Measurements from ENCODE around the gene ZBTB2.
"Not testable (repeated sequence)": the region's sequence is repeated elsewhere in the genome, so short reads cannot be mapped to it uniquely, and the experiment has no call there.

The ZBTB2 gene

DNA sequence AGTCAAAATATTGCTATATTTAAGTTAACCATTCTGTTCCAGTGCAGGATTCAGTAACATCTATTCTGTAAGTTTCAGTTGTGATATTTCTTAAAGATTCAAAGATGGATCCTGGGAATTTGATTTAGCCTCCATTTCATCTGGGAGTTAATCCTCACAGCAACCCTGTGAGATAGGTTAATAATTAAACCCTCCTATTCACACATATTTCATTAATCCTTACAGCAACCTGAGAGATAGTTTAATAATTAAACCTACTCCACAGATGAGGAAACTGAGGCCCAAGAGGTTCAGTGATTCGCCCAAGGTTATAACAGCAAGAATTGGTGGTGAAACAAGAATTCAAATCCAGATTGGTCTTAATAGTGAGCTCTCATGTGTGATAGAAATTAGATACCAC, 10.9 kb upstream of the ZBTB2 start:
- no peak for DNase-seq (ENCODE audit: extremely low read depth in 1 of 2, low read depth in 1 of 2)

DNA sequence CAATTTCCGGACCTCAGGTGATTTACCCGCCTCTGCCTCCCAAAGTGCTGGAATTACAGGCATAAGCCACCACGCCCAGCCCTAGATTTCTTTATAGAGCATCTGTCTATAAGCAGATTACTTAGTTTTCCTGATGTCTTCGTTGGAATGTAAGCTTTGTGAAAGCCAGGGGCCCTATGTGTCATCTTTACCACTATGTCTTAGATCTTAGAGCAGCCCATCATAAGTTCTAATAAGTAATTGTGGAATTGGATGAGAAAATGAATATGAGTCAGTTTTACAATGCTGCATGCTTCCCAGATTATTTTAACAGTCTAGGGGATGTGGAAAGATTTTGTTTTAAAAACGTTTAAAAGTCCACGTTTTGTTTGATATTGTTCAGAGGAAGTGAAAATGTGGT, 9.1 kb upstream of the ZBTB2 start:
- DNase-seq (ENCODE audit: extremely low read depth in 1 of 2, low read depth in 1 of 2): no peak

DNA sequence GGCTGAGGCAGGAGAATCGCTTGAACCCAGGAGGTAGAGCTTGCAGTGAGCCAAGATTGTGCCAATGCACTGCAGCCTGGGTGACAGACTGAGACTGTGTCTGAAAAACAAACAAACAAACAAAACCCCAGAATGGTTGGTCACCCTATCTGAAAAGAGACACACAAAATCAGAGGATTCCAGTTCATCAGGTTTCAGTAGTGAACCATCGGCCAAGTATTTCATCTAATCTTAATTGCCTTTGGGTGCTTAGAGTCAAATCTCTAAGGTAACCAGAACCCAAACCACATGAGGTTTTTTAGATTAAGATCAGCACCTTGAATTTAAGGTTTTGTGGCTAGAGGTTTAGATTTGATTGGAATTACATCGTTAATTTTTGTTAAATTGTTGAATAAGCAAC, 8.3 kb upstream of the ZBTB2 start:
- no peak for DNase-seq (ENCODE audit: extremely low read depth in 1 of 2, low read depth in 1 of 2)

DNA sequence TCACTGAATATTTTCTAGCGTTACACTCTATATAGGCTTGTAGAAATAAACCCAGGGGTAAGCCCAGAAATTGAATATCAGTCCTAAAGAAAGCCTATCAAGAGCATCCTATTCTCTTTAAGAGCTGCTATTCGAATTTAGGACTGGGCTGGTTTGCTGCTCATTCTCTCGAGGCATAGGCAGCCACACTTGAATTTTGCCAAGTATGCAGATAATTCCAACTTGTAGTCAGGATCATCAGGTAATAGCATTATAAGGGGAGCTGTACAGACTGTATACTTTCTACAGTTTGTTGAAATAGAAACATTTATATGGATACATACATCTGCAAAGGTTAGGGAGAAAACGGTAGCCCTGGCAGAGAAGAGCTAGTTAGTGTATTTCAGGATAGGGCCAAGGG, 2.1 kb upstream of the ZBTB2 start:
- DNase-seq (ENCODE audit: extremely low read depth in 1 of 2, low read depth in 1 of 2): no peak

DNA sequence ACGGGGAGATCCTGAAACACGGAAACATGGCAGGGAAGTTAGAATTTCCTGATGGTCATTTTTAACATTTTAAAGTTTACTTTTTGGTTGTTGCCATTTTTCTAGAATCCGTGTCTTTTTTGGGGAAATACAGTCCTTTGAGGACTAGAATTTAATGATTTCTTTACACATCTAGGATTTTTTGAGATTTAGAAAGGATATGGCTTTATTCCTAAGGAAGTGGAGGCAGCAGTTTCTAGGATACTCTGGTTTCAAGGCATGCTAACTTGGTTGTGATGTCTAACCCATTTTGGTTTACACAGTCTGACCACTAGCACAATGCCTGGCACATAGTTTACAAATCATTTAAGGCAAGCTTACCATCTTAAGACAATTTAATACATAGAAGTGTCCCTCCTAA, 1.1 kb upstream of the ZBTB2 start:
- no peak for DNase-seq (ENCODE audit: extremely low read depth in 1 of 2, low read depth in 1 of 2)

DNA sequence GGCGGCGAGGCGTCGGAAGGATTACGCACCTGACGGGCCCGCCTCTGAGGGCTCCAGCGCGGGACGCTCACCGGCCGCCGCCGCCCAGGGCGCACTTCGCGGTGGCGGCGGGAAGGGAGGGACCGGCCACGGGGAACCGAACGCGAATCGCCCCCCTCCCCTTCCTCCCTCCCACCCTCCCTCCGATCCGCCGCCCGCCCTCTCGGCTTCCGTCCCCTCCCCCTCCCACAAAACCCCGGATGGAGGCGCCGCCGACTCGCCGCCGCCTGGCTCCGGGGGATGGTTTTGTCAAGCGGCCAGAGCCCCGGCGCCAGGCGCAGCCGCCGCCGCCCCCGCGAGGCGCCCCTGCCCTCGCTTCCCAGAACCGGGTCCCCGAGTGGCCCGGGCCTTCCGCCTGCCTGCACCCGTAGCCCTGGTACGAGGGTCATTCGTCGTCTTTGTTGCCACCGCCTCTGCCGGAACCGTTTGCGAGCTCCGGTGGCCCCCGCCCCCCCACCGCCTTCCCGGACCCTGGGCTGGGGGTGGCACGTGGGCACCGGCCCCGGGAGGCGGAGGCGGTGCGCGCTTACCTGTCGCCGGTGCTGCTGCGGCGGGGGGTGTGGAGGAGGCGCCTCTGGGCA, 398 bp downstream of the ZBTB2 start:
- peak; percentile 52 to 58 for DNase-seq (ENCODE audit: extremely low read depth in 1 of 2, low read depth in 1 of 2)

DNA sequence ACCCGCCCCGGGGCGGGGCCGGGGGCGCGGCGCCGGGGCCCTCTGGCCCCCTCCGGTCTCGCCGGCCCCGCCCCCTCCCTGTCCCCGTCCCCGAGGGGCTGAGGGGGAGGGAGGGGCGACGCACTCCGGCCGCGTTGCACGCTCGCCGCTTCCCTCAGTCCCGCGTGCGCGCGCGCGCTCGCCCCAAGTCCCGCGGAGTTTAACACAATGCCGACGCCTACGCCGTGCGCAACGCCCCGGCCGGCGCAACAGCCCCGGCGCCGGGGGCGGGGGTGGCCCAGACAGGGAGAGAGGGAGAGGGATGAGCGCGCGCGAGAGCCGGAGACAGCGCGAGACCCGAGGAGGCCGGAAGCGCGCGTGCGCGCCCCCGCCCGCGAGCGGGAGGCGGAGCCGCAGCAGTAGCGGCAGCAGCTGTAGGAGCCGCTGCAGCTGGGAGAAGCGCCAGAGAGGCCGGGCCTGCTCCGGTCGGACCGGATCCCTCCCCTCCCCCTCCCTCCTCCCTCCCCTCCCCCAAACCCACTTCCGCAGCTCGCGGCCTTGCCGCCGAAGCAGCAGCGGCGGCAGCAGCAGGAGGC, 996 bp downstream of the ZBTB2 start:
- peak; percentile 95 to 99 for DNase-seq (ENCODE audit: extremely low read depth in 1 of 2, low read depth in 1 of 2)

DNA sequence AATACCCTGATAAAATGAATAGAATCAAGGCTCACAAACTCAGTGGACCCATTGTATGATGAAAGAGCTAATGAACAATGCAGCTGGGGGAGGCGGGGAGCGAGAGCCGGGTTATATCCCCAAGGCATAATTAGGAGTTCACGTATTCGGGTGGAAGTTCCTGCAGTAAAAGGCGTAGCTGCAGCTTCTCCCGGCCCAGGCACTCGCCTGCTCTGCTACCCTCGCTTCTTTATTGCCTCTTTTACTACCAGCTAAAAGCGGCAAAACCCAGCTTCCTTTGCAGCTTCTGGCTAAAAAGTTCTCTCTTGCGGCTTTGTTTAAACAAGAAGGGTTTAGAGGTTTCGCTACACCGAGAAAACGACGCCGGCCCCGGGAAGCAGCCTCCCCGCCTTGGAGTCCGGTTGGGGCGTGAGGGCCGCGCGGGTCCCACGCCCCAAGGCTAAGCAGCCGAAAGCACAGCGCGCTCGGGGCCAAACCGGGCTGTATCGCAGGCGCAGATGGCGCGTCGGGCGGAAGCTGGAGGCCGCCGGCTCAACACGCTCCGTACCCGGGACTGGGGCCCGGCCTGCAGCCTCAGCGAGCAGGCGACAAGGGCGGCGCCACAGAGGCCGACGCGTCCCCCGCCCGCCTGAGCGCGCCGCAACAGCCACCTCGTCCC, 1.6 kb downstream of the ZBTB2 start:
- no peak for DNase-seq (ENCODE audit: extremely low read depth in 1 of 2, low read depth in 1 of 2)

DNA sequence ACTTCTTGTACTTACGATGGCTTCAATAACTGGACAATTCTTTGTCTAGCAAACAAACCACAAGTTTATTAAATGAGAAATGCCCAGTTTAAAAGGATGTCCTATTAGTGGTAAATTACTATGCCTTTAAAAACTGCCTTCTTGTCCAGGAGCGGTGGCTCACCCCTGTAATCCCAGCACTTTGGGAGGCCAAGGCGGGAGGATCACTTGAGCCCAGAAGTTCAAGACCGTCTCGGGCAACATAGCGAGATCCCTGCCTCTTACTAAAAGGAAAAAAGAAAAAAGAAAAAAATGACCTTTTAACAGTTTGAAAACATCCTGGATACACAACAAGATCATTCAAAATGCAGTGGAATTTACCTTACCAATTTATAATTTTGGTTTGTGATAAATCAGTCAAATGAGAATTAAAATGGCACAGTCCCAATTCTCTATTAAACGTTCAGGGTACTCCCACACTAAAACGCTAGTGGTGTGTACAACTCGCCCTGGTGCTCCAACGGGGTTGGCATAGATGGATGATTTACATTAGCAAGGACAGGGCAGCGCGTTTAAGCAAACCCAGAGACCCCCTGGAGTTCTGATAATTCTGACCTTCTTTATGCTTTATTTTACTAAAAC, 2.3 kb downstream of the ZBTB2 start:
- DNase-seq (ENCODE audit: extremely low read depth in 1 of 2, low read depth in 1 of 2): no peak

DNA sequence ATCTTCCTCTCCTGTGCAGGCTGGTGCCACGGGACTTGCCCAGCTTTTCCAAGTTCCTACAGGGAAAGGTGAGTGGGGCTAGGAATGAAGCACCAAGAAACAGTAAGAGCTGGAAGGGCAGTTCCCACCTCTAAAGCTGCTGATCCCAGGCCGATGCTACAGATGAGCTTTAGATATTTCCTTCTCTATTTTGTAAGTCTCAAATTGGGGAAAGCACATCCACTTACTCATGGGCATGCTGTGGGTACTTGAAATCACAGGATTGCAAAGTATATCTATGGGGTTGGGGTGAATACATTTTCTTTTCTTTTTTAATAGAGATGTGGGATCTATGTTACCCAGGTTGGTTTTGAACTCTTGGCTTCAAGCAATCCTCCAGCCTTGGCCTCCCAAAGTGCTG, 3.1 kb downstream of the ZBTB2 start:
- DNase-seq (ENCODE audit: extremely low read depth in 1 of 2, low read depth in 1 of 2): no peak

DNA sequence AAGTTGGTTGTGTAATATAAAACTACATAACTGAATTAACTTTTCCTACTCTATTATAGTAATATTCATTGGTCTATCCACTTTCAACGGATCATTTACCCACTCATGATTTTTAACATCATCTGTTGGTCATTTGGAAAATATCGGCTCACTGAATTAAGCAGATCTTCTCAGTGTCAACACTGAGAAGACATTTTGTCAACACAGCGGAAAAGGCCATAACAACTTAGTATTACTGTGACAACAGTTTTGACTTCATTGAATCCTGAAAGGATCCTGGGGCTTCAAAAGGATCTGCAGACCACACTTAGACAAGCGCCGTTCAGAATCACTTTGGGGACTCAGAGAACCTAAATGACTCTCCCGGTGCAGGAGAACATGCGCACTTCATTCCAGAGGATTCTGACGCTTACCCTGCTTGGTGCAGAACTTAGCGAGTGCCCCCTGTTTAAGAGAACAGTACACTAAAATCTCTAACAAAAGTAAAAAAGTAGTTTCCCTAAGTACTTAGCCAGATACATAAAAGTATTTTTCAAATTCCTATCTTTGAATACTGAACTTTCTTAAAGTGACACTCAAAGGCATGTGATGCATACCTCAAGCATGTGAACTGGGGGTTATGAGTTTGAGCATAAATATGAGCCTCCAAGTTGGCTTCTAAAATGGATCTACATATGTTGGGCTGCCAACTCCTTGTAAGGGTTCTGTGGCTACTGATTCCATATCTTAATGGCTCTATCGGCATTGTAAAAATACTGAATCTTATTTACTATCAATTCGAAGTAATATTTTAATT, 4.0 kb downstream of the ZBTB2 start:
- no peak for DNase-seq (ENCODE audit: extremely low read depth in 1 of 2, low read depth in 1 of 2)

DNA sequence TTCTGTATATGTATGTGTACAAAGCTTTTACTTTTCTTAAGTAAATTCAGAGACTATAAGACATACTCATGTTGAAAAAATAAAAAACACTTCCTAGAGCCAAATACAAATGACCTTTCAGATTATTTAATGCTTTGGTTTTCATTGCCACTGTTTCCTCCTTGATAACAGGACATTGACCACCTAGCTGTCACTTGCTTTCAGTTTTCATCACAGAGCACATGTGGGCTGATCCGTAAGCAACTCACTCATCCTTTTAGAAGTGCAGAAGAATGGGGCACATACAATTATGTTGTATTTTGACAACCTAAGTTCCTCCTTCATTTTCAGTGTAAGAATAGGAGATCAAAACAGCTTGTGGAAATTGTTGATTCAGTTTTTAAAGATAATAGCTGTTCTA, 6.2 kb downstream of the ZBTB2 start:
- DNase-seq (ENCODE audit: extremely low read depth in 1 of 2, low read depth in 1 of 2): no peak

DNA sequence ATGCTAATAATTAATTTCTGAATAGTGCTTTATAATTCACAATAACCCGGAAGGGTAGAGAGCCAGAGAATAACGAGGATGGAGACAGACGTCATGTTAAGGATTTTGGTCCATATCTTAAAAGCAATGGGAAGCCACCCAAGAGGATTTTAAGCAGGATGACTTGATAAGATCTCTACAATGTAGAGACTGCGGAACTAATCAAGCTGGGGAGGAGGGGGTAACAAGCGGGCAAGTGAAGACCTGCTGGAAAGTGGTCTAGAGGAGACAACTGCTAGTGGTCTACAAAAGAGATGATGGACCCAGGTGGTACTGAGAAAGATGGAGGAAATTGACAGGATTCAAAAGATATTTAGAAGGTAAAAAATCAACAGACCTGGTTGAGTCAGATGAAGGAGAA, 7.2 kb downstream of the ZBTB2 start:
- no peak for DNase-seq (ENCODE audit: extremely low read depth in 1 of 2, low read depth in 1 of 2)

DNA sequence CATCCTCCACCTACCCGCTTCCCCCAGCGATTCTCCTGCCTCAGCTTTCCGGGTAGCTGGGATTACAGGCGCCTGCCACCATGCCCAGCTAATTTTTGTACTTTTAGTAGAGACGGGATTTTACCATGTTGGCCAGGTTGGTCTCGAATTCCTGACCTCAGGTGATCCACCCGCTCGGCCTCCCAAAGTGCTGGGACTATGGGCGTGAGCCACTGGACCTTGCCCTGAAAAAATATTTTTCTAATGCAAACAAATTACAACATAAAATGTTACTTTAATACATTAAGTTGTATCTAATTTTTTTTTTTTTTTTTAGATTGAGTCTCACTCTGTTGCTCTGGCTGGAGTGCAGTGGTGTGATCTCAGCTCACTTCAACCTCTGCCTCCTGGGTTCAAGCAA, 8.7 kb downstream of the ZBTB2 start:
- DNase-seq (ENCODE audit: extremely low read depth in 1 of 2, low read depth in 1 of 2): not testable (repeated sequence)

DNA sequence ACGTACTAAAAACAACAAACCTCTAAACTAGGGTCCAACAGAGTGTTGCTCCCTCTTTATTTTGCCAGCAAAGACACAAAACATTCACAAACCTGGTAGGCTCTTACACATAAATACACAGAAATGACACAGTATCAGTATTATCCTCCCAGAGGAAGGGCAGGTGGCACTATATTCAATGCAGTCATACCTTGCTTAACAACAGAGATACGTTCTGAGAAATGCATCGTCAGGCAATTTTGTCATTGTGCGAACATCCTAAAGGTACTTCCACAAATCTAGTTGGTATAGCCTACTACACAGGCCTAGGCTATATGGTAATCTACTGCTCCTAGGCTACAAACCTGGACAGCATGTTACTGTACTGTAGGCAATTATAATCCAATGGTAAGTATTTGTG, 9.6 kb downstream of the ZBTB2 start:
- no peak for DNase-seq (ENCODE audit: extremely low read depth in 1 of 2, low read depth in 1 of 2)

DNA sequence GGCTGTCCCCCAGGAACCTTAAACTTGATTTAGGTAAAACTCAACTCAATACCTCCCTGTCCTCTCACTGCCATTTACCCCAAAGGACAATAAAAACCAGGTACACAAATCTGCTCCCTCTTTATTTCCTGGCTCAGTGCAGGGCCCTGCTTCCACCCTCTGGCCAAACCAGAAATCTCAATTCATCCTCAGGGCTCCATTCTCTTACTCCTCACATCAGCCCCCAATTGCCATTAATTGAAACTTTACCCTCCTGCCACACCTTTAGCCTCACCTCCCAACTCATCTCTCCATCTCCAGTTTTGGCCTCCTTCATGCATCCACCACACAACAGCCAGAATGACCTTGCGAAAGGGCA, 10.5 kb downstream of the ZBTB2 start:
- no peak for DNase-seq (ENCODE audit: extremely low read depth in 1 of 2, low read depth in 1 of 2)

DNA sequence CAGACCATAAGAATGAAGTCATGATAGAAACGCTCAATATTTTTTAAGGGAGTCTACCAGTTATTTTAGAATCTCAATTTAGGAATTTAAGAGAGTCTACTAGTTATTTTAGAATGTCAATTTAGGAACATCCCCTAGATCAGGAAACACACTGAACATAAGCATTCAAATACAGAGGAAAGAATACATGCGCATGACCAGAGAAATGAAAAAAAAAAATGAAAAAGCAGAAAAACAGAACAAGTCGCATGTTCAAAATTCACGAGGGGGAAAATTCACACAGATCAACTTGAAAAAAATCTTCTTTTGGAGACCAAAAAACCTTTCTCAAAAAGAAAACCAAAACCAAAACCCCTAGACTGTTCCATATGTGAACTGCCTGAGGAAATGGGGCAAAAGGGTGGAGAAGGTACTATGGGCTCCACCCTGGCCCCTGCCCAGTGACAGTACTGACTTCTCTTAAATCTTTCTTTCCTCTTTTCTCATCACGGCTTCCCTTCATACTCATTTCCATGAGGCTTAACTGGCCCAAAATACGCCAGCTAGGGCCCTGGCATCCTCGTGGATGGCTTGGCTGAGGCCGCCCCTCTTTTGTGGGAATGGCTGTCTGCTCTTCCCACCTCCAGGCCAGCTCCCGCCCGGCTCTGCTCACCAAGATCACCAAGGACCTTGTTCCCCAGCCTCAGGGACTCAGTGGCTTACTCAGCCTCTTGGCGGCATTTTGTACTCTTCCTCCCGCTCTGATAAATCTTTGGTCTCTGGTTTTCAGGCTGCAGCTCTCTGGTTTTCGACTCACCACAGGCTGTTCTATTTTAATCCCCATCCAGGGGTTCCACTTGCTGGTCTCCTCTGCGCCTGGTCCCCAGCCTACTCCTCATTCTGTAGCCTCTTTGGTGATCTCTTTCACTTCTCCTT, 11.2 kb downstream of the ZBTB2 start:
- no peak for DNase-seq (ENCODE audit: extremely low read depth in 1 of 2, low read depth in 1 of 2)

DNA sequence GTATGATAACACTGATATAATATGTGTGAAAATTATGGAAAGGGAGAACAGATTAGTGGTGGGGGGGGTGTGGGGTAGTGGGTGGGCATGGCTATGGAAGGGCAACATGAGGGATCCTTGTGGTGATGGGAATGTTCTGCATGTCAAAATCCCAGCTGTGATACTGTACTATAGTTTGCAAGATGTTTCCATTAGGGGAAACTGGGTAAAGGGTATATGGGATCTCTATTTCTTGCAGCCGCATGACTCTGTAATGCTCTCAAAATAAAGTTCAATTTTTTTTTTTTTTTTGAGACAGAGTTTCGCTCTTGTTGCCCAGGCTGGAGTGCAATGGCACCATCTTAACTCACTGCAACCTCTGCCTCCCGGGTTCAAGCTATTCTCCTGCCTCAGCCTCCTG, 14.3 kb downstream of the ZBTB2 start:
- no peak for DNase-seq (ENCODE audit: extremely low read depth in 1 of 2, low read depth in 1 of 2)

DNA sequence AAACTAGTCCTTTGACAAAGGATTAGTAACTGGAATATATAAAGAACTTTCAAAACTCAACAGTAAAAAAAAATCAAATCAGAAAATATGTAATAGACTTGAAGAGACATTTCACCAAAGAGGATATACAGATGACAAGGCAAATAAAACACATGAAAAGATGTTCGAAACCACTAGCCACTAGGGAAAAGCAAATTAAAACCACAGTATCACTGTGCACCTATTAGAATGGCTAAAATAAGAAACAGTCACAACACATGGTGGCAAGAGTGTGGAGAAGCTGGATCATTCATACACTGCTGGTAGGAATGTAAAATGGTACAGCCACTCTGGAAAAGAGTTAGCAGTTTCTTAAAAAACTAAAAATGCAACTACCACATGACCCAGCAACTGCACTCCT, 14.9 kb downstream of the ZBTB2 start:
- DNase-seq (ENCODE audit: extremely low read depth in 1 of 2, low read depth in 1 of 2): no peak

DNA sequence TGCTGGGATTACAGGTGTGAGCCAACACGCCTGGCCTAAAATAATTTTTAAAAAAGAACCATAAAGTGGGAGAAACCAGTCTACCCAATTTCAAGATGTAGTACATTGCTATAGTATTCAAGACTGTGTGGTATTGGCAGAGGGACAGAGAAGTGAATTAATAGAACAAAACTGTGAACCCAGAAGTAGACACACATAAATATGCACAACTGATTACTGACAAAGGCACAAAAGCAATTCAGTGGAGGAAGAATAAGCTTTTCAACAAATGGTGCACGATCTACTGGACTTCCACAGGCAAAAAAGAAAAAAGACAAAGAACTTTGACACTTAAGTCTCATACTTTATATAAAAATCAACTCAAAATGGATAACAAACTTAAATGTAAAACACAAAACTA, 15.5 kb downstream of the ZBTB2 start:
- DNase-seq (ENCODE audit: extremely low read depth in 1 of 2, low read depth in 1 of 2): no peak

Data from stimulated activated CD8-positive, alpha-beta memory T cell treated with anti-CD3 and anti-CD28 coated beads, Interleukin-7, amount 100 ng/mL, for 48 hours (primary cell).